Breast epithelium (tissue), 4 donors: ENCODE measurements around the gene DTNA. TPM values are rescaled to one million over a fixed set of nuclear protein-coding genes. Genes with fewer than 3 reads are reported as not detected.
"Not testable (repeated sequence)": the region's sequence is repeated elsewhere in the genome, so short reads cannot be mapped to it uniquely, and the experiment has no call there.

Experiments used
- DNase-seq, 2 donors: peaks; one replicate each; pipeline ENCODE4 v3.0.0-alpha.2; 2019; ENCODE audit warnings: low spot score in 2 of 2
- H3K27ac ChIP-seq, 2 donors: fragments of 200-600 bp; sonication (generic) in 1 of 2; one replicate each; pipeline ENCODE4 v1.5.1; 2016 to 2019; ENCODE audit warnings: mild to moderate bottlenecking in 1 of 2
- H3K27me3 ChIP-seq, 2 donors: fragments of 200-600 bp; sonication (generic) in 1 of 2; one replicate each; pipeline versions ENCODE4 v1.5.1 to v1.6.0; 2017 to 2019; ENCODE audit warnings: control low read depth in 1 of 2, mild to moderate bottlenecking in 1 of 2
- H3K36me3 ChIP-seq: fragments of 200-600 bp; one replicate; pipeline ENCODE4 v1.5.1; 2019
- H3K4me1 ChIP-seq, 2 donors: fragments of 200-600 bp; sonication (generic); one replicate each; pipeline ENCODE4 v1.5.1; 2016 to 2019; ENCODE audit warnings: control low read depth in 1 of 2
- H3K4me3 ChIP-seq, 3 donors: fragments of 200-600 bp; sonication (generic); 1 replicate in 2 of 3; 2 replicates in 1 of 3; pipeline ENCODE4 v1.5.1; 2016 to 2019; ENCODE audit warnings: mild to moderate bottlenecking in 3 of 3, moderate library complexity in 2 of 3
- H3K9me3 ChIP-seq, 2 donors: fragments of 200-600 bp; sonication (generic) in 1 of 2; one replicate each; pipeline ENCODE4 v1.5.1; 2016 to 2019; ENCODE audit warnings: control low read depth in 1 of 2
- CTCF ChIP-seq, 3 donors: fragments of 450-650 bp; IDR thresholded peaks; one replicate each; pipeline ENCODE4 v1.5.1; 2016 to 2017; ENCODE audit warnings: antibody characterized with exemption in 3 of 3, mild to moderate bottlenecking in 3 of 3, moderate library complexity in 3 of 3
- POLR2A ChIP-seq: fragments of 450-650 bp; IDR thresholded peaks from one replicate; pipeline ENCODE4 v1.6.1; 2016; ENCODE audit warnings: antibody characterized with exemption, mild to moderate bottlenecking, moderate library complexity
- POLR2AphosphoS5 ChIP-seq, 3 donors: sonication (generic); formaldehyde crosslinking; IDR thresholded peaks; one replicate each; pipeline ENCODE4 v1.6.1; 2017; ENCODE audit warnings: antibody characterized with exemption in 3 of 3
- intact Hi-C: fragments of 100-400 bp; cut with DNase I; formaldehyde crosslinking; loops from one replicate; pipeline ENCODE4 v1.15.1; 2023; ENCODE audit warnings: low total_unique reads
- total RNA-seq, 3 donors: library from RNA; depleted of rRNA; stranded (reverse); fragments of >200 nt; gene quantifications; one replicate each; pipeline ENCODE4 v1.1.0, GENCODE V29; 2016

Gene DTNA
- total RNA-seq, 3 donors from 2014 or later, result 14.4 to 40.5 (median 17.9) TPM

- intact Hi-C loops, result no loop called here
- no peak for TF ChIP-seq POLR2AphosphoS5 (IDR thresholded peaks at IDR 0.05)
- TF ChIP-seq POLR2A, result no peak
- TF ChIP-seq CTCF (IDR thresholded peaks at IDR 0.05), result no peak
- no peak overlapping the region for H3K4me3 ChIP-seq
- H3K9me3 ChIP-seq, result no peaks in the 10 kb centered on the region
- H3K36me3 ChIP-seq, result no peaks in the 10 kb centered on the region
- no peak overlapping the region for H3K27ac ChIP-seq
- DNase-seq, result no peak
- H3K27me3 ChIP-seq, result no peaks in the 10 kb centered on the region
- no peaks in the 10 kb centered on the region for H3K4me1 ChIP-seq
Observed at GRCh38 chr18:34915046-34915445, 204.9 kb downstream of the DTNA start.

- H3K36me3 ChIP-seq, H3K9me3 ChIP-seq, H3K4me3 ChIP-seq, H3K27me3 ChIP-seq, H3K4me1 ChIP-seq, H3K27ac ChIP-seq, intact Hi-C loops, DNase-seq: not testable (repeated sequence)
Observed at GRCh38 chr18:34916539-34916938, 206.4 kb downstream of the DTNA start.

GRCh38 chr18:34918856-34919255 lies 208.8 kb downstream of the DTNA start:
- no peak for DNase-seq
- intact Hi-C loops, result no loop called here

GRCh38 chr18:34921226-34921625 lies 211.1 kb downstream of the DTNA start:
- no peaks in the 10 kb centered on the region for H3K4me1 ChIP-seq
- no peak for DNase-seq
- H3K4me3 ChIP-seq, result no peak overlapping the region
- TF ChIP-seq POLR2AphosphoS5 (IDR thresholded peaks at IDR 0.05), result no peak
- no peak for TF ChIP-seq POLR2A
- TF ChIP-seq CTCF (IDR thresholded peaks at IDR 0.05), result no peak
- H3K36me3 ChIP-seq, result no peaks in the 10 kb centered on the region
- no peaks in the 10 kb centered on the region for H3K27me3 ChIP-seq
- H3K9me3 ChIP-seq, result no peaks in the 10 kb centered on the region
- intact Hi-C loops, result no loop called here
- H3K27ac ChIP-seq, result no peak overlapping the region

More at GRCh38 chr18:34918856-34919255, 208.8 kb downstream of the DTNA start:
- TF ChIP-seq CTCF (IDR thresholded peaks at IDR 0.05), result no peak
- TF ChIP-seq POLR2AphosphoS5 (IDR thresholded peaks at IDR 0.05), result no peak
- no peak for TF ChIP-seq POLR2A
- Histone ChIP-seq H3K27ac (no peak overlapping the region), H3K4me3 (no peak overlapping the region), H3K36me3 (no peaks in the 10 kb centered on the region), H3K27me3 (no peaks in the 10 kb centered on the region), H3K9me3 (no peaks in the 10 kb centered on the region), H3K4me1 (no peaks in the 10 kb centered on the region)

- no peak overlapping the region for H3K27ac ChIP-seq
- H3K4me1 ChIP-seq, result no peaks in the 10 kb centered on the region
- DNase-seq, result no peak
- H3K36me3 ChIP-seq, result no peaks in the 10 kb centered on the region
- no peaks in the 10 kb centered on the region for H3K27me3 ChIP-seq
- TF ChIP-seq CTCF (IDR thresholded peaks at IDR 0.05) (no peak), POLR2AphosphoS5 (IDR thresholded peaks at IDR 0.05) (no peak), POLR2A (no peak)
- no peak overlapping the region for H3K4me3 ChIP-seq
- no peaks in the 10 kb centered on the region for H3K9me3 ChIP-seq
- intact Hi-C loops, result no loop called here
Observed at GRCh38 chr18:34921811-34922385, 211.8 kb downstream of the DTNA start.

- intact Hi-C loops, result not testable (repeated sequence)
Observed at GRCh38 chr18:34922594-34922993, 212.5 kb downstream of the DTNA start.

More at GRCh38 chr18:34922594-34922993, 212.5 kb downstream of the DTNA start:
- H3K27me3 ChIP-seq, DNase-seq, H3K27ac ChIP-seq, H3K9me3 ChIP-seq, H3K36me3 ChIP-seq, H3K4me3 ChIP-seq, H3K4me1 ChIP-seq: not testable (repeated sequence)
